Neuronal stem cell (in vitro differentiated cells): ENCODE data around the gene IGLL5.

ENCODE experiments used
- DNase-seq: peaks from one replicate; pipeline ENCODE4 v3.0.0-alpha.2; 2013; ENCODE audit warnings: low spot score
- H2AFZ ChIP-seq: one replicate; pipeline ENCODE4 v1.6.1; 2013; ENCODE audit warnings: mild to moderate bottlenecking, low read length, inconsistent platforms
- H2AK5ac ChIP-seq: 2 replicates; pipeline ENCODE4 v1.6.1; 2013; ENCODE audit warnings: low read depth, mild to moderate bottlenecking, inconsistent platforms, low read length, moderate library complexity, mixed read lengths
- H2BK120ac ChIP-seq: 2 replicates; pipeline ENCODE4 v1.6.1; 2013; ENCODE audit warnings: low read depth, mild to moderate bottlenecking, inconsistent platforms, low read length, moderate library complexity, mixed read lengths
- H2BK12ac ChIP-seq: one replicate; pipeline ENCODE4 v1.6.1; 2013; ENCODE audit warnings: low read length, inconsistent platforms
- H2BK15ac ChIP-seq: 2 replicates; pipeline ENCODE4 v1.6.1; 2013; ENCODE audit warnings: mild to moderate bottlenecking, low read length, inconsistent platforms, mixed read lengths
- H2BK5ac ChIP-seq: one replicate; pipeline ENCODE4 v1.6.1; 2013; ENCODE audit warnings: inconsistent platforms, mild to moderate bottlenecking, low read length, moderate library complexity
- H3K14ac ChIP-seq: one replicate; pipeline ENCODE4 v1.6.1; 2013; ENCODE audit warnings: low read length, inconsistent platforms
- H3K18ac ChIP-seq: 2 replicates; pipeline ENCODE4 v1.6.1; 2013; ENCODE audit warnings: low read length, inconsistent platforms
- H3K23ac ChIP-seq: 2 replicates; pipeline ENCODE4 v1.6.1; 2013; ENCODE audit warnings: low read depth, mild to moderate bottlenecking, mixed read lengths, low read length, inconsistent platforms; ENCODE audit not compliant: poor library complexity
- H3K27ac ChIP-seq: replicated peaks from 3 replicates; pipeline ENCODE4 v1.5.1; 2013; ENCODE audit warnings: low read length, inconsistent platforms
- H3K27me3 ChIP-seq, 3 experiments: 2 replicates each; pipeline ENCODE4 v1.6.1; 2013; ENCODE audit warnings: low read length in 3 of 3, mild to moderate bottlenecking in 2 of 3, inconsistent platforms in 1 of 3, low read depth in 1 of 3, mixed read lengths in 1 of 3, moderate library complexity in 1 of 3; ENCODE audit not compliant: control insufficient read depth in 3 of 3, insufficient read depth in 3 of 3
- H3K36me3 ChIP-seq, 2 donors: replicated peaks in 1 of 2; 2 replicates each; pipeline ENCODE4 v1.6.1; 2013; ENCODE audit warnings: low read length in 2 of 2; ENCODE audit not compliant: control insufficient read depth in 2 of 2, insufficient read depth in 2 of 2
- H3K4ac ChIP-seq: 2 replicates; pipeline ENCODE4 v1.6.1; 2013; ENCODE audit warnings: inconsistent platforms, mild to moderate bottlenecking, low read length, moderate library complexity
- H3K4me1 ChIP-seq, 2 donors: 1 replicate in 1 of 2; 2 replicates in 1 of 2; pipeline ENCODE4 v1.6.1; 2013; ENCODE audit warnings: low read length in 2 of 2, low read depth in 1 of 2; ENCODE audit not compliant: control insufficient read depth in 2 of 2, insufficient read depth in 1 of 2
- H3K4me2 ChIP-seq: one replicate; pipeline ENCODE4 v1.6.1; 2013; ENCODE audit warnings: mild to moderate bottlenecking, low read length, inconsistent platforms; ENCODE audit not compliant: insufficient read depth, poor library complexity, severe bottlenecking
- H3K4me3 ChIP-seq, 2 donors: 2 replicates each; pipeline ENCODE4 v1.5.1; 2013; ENCODE audit warnings: low read length in 2 of 2, mild to moderate bottlenecking in 2 of 2, inconsistent platforms in 1 of 2, moderate library complexity in 1 of 2
- H3K79me1 ChIP-seq: one replicate; pipeline ENCODE4 v1.6.1; 2013; ENCODE audit warnings: low read depth, mild to moderate bottlenecking, inconsistent platforms, low read length, moderate library complexity
- H3K9ac ChIP-seq: one replicate; pipeline ENCODE4 v1.6.1; 2013; ENCODE audit warnings: mild to moderate bottlenecking, low read depth, low read length, inconsistent platforms; ENCODE audit not compliant: poor library complexity
- H3K9me3 ChIP-seq, 2 donors: replicated peaks in 1 of 2; 2 replicates each; pipeline versions ENCODE3 to v1.6.1; 2013; ENCODE audit warnings: low read length in 2 of 2, mild to moderate bottlenecking in 2 of 2, inconsistent platforms in 1 of 2, low read depth in 1 of 2, mixed read lengths in 1 of 2, moderate library complexity in 1 of 2; ENCODE audit not compliant: control insufficient read depth in 2 of 2, insufficient read depth in 1 of 2
- H4K8ac ChIP-seq: one replicate; pipeline ENCODE4 v1.6.1; 2013; ENCODE audit warnings: low read depth, mild to moderate bottlenecking, inconsistent platforms, low read length, moderate library complexity
- H4K91ac ChIP-seq: one replicate; pipeline ENCODE4 v1.6.1; 2013; ENCODE audit warnings: low read length, low read depth, mild to moderate bottlenecking, inconsistent platforms; ENCODE audit not compliant: poor library complexity
- WGBS, 2 donors: extraction: QIAGEN DNeasy Blood & Tissue Kit; methylation state at CpG; one replicate each; pipeline ENCODE4 v1.1.7; 2013; ENCODE audit warnings: missing lambda C conversion rate in 2 of 2, mixed read lengths in 1 of 2; ENCODE audit not compliant: insufficient read length in 2 of 2, insufficient replicate concordance in 1 of 2; ENCODE audit errors: extremely low coverage in 2 of 2; 5-methylcytosine and 5-hydroxymethylcytosine counted together

The IGLL5 gene

DNA sequence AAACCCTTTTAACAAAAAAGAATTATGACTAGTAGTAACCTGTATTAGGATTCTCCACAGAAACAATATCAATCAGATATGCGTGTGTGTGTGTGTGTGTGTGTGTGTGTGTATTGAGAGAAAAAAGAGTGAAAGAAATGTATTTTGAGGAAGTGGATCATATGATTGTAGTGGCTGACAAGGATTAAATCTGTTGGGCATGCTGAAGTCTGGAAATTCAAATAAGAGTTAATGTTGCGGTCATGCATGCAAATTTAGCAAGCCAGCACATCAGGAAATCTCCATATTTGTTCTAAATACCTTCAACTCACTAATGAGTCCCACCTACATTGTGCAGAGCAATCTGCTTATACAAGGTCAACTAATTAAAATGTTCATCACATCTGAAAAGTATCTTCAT is 46.8 kb upstream of the IGLL5 start:
- WGBS, 2 donors = no CpG with 5 or more reads among the region's 2 CpGs
- no peak overlapping the region for H2BK5ac ChIP-seq
- peaks cover 0 to 2% of the 10 kb centered on the region in 2 donors for H3K9me3 ChIP-seq
- no peak overlapping the region for H2BK12ac ChIP-seq
- H4K8ac ChIP-seq = no peak overlapping the region
- no peak overlapping the region for H4K91ac ChIP-seq
- no peaks in the 10 kb centered on the region for H3K27me3 ChIP-seq
- no peak overlapping the region for H3K18ac ChIP-seq
- no peaks in the 10 kb centered on the region for H3K79me1 ChIP-seq
- H3K4me3 ChIP-seq = no peak overlapping the region
- H3K36me3 ChIP-seq = no peaks in the 10 kb centered on the region
- H2AFZ ChIP-seq = no peak overlapping the region
- H3K4ac ChIP-seq = no peak overlapping the region
- H2BK15ac ChIP-seq = no peak overlapping the region
- no peak for DNase-seq
- H2BK120ac ChIP-seq = no peak overlapping the region
- H3K4me1 ChIP-seq = no peaks in the 10 kb centered on the region
- no peak overlapping the region for H3K27ac ChIP-seq
- H3K4me2 ChIP-seq = no peak overlapping the region
- no peak overlapping the region for H3K14ac ChIP-seq
- no peak overlapping the region for H2AK5ac ChIP-seq
- no peak overlapping the region for H3K9ac ChIP-seq
- no peak overlapping the region for H3K23ac ChIP-seq

DNA sequence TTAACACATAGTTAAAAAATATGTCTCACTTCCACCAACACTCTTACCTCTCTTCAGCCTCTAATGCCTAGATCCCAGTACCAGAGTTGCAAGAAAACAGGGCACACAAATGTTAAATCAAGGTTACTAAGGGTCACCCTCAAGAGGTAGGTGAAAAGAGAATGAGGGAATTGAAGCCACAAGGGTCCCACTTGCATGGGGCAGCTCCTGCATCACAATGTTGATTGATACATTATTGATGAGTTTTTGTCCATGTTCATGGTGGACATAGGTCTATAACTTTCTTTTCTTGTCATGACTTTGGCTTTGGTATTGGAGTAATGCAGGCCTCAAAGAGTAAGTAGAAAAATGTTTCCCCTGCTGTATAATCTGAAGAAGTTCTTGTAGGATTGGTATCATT is 46.0 kb upstream of the IGLL5 start:
- Histone ChIP-seq H3K14ac (no peak overlapping the region), H3K27me3 (no peaks in the 10 kb centered on the region), H3K4me2 (no peak overlapping the region)

DNA sequence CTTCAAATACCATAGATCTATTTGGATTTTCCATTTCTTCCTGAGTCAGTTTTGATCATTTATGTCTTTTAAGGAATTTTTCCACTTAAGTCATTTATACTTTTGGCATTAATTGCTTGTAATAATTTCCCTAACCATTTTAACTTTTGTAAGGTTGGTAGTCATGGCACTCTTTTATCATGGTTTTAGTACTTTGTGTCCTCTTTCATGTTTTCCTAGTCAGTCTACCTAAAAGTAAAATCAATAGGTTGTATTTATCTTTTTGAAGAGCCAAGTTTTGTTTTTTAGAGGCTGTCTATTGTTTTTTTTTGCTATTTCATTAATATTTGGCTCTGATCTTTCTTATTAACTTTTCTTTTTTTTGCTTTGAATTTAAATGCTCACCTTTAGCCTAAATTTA is 45.5 kb upstream of the IGLL5 start:
- Histone ChIP-seq H2AFZ (no peak overlapping the region), H3K23ac (no peak overlapping the region), H3K18ac (no peak overlapping the region), H4K8ac (no peak overlapping the region), H2BK5ac (no peak overlapping the region), H3K27me3 (no peaks in the 10 kb centered on the region), H2BK12ac (no peak overlapping the region), H3K4ac (no peak overlapping the region), H3K4me3 (no peak overlapping the region), H4K91ac (no peak overlapping the region), H3K9me3 (peaks cover 0 to 2% of the 10 kb centered on the region in 2 donors), H3K9ac (no peak overlapping the region), H3K27ac (no peak overlapping the region), H3K4me1 (no peaks in the 10 kb centered on the region), H2BK120ac (no peak overlapping the region), H3K14ac (no peak overlapping the region), H3K36me3 (no peaks in the 10 kb centered on the region), H2AK5ac (no peak overlapping the region), H3K79me1 (no peaks in the 10 kb centered on the region), H2BK15ac (no peak overlapping the region), H3K4me2 (no peak overlapping the region)
- DNase-seq = no peak

More for the DNA sequence above, 46.0 kb upstream of the IGLL5 start:
- Histone ChIP-seq H3K9ac (no peak overlapping the region), H4K91ac (no peak overlapping the region), H3K4ac (no peak overlapping the region), H3K18ac (no peak overlapping the region), H3K36me3 (no peaks in the 10 kb centered on the region), H3K4me1 (no peaks in the 10 kb centered on the region), H2BK120ac (no peak overlapping the region), H3K9me3 (peaks cover 0 to 2% of the 10 kb centered on the region in 2 donors), H3K27ac (no peak overlapping the region), H3K23ac (no peak overlapping the region), H2BK12ac (no peak overlapping the region), H3K79me1 (no peaks in the 10 kb centered on the region), H2AFZ (no peak overlapping the region), H3K4me3 (no peak overlapping the region), H2BK5ac (no peak overlapping the region), H4K8ac (no peak overlapping the region), H2AK5ac (no peak overlapping the region), H2BK15ac (no peak overlapping the region)
- DNase-seq = no peak

DNA sequence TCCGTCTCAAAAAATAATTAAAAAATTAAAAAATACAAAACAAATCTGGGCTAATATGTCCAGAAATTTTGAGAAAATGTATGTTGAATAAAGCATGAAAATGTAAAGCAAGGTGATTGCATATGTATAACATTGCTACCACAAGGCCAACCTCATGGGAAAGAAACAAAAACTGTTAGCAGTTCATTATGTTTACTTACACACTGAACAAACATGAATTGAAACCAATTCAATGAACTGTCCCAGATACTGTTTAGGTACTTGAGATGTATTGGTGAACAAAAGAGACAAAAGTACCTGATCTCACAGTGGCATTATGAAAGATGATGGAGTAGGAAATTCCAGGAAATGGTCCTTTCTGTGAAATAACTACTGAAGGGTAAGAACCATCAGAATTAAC is 43.8 kb upstream of the IGLL5 start:
- no peak overlapping the region for H3K4ac ChIP-seq
- H3K36me3 ChIP-seq = no peaks in the 10 kb centered on the region
- H2BK5ac ChIP-seq = no peak overlapping the region
- H4K8ac ChIP-seq = no peak overlapping the region
- WGBS, 2 donors = no CpG with 5 or more reads among the region's 1 CpG
- no peak overlapping the region for H3K18ac ChIP-seq
- H2AFZ ChIP-seq = no peak overlapping the region
- no peak overlapping the region for H3K4me2 ChIP-seq
- H2BK120ac ChIP-seq = no peak overlapping the region
- H2BK12ac ChIP-seq = no peak overlapping the region
- no peak overlapping the region for H3K27ac ChIP-seq
- peaks cover 0 to 2% (median 0%) of the 10 kb centered on the region in 3 experiments for H3K27me3 ChIP-seq
- H2AK5ac ChIP-seq = no peak overlapping the region
- no peak overlapping the region for H3K23ac ChIP-seq
- no peak overlapping the region for H3K9ac ChIP-seq
- no peak for DNase-seq
- no peaks in the 10 kb centered on the region for H3K79me1 ChIP-seq
- H3K4me1 ChIP-seq = no peaks in the 10 kb centered on the region
- H4K91ac ChIP-seq = no peak overlapping the region
- H3K9me3 ChIP-seq = peaks cover 0 to 2% of the 10 kb centered on the region in 2 donors
- H3K4me3 ChIP-seq = no peak overlapping the region
- no peak overlapping the region for H2BK15ac ChIP-seq
- no peak overlapping the region for H3K14ac ChIP-seq
